HG02943 (cell line): ENCODE results near the gene C3orf38.
"Not testable (repeated sequence)": the region's sequence is repeated elsewhere in the genome, so short reads cannot be mapped to it uniquely, and the experiment has no call there.

Experiments used
- ATAC-seq: cut with Tn5 transposase; IDR thresholded peaks from one replicate; pipeline ENCODE4 v1.9.1; 2021; ENCODE audit warnings: mild to moderate bottlenecking, low read depth, moderate library complexity; ENCODE audit not compliant: unreplicated experiment

The C3orf38 gene

GRCh38 chr3:88149509-88150362 is at the start of gene C3orf38:
Gene C3orf38 (plus strand): TSS chr3:88149959. CDS start chr3:88150053, 94 bp downstream.
- ATAC-seq: peak; percentile 81

DNA sequence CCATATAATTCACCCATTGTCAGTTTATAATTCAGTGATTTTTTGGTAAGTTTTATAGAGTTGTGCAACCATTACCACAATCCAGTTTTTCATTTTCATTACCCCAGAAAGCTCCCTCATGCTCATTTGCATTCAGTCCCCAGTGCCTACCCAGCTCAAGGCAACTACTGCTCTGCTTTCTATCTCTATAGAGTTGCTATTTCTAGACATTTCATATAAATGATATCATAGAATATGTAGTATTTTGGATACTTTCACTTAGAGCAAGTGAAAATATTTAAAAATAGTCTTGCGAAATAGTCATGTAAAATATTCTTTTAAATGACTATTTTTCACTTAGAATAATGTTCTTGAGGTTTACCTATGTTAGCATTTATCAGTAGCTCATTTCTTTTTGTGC is 48.6 kb upstream of the C3orf38 start:
- peak; percentile 79 for ATAC-seq

DNA sequence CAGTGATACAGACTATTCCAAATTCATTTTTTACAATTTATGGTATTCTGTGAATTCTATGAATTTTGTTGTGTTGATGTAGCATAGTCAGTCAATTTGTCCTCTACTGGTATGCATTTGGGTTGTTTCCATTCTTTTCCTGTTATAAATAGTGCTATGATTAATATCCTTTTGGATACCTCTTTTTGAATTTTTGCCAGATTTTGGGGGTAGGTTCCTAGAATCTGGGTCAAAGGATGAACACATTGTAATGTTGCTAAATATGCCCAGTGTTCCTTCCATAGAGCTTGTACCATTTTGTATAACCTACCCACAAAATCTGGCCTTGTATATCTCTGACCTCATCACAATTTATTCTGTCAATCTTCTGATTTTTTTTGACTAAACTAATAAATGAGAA is 44.4 kb upstream of the C3orf38 start:
- ATAC-seq: no peak

GRCh38 chr3:88112289-88112688 is 37.5 kb upstream of the C3orf38 start:
- ATAC-seq: no peak

DNA sequence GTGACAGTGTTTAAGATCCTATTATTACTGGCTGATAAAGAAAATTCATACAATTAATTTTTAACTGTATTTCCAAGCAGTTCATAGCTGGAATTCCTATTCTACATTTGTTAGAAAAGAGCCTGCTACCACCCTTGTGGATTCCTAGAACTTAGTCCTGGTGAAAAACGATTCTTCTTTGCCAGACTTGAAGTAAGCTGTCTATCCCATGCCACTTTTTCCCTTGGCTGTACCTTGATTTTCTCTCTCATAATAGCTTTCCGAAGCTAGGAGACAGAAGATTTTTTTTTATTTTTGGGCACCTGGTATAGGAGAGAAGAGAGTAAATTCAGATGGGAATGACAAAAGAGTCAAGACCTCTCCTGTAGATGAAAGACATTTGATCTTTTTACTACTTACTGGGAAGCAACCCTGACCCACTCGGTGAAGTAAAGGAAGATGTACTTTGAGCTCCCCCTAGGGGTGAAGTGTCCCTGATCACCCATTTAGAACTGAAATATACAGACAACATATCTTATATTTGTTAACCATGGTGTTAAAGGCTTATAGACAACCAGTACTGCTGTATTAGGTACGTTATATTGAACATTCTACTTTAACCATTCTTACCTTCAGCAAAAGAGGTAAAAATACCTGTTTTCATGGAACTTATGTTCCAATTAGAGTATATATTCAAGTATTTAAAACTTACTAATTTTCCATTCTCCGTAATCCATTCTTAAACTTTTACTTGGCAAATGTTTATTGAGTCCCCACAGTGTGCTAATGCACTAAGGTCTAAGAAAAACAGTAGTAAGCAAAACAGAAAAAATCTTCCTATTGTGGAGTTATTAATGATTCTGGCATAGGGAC is 36.2 kb upstream of the C3orf38 start:
- ATAC-seq: peak; percentile 94

GRCh38 chr3:88114878-88115549 is 34.7 kb upstream of the C3orf38 start:
- ATAC-seq: no peak

GRCh38 chr3:88117683-88118082 is 32.1 kb upstream of the C3orf38 start:
- no peak for ATAC-seq

DNA sequence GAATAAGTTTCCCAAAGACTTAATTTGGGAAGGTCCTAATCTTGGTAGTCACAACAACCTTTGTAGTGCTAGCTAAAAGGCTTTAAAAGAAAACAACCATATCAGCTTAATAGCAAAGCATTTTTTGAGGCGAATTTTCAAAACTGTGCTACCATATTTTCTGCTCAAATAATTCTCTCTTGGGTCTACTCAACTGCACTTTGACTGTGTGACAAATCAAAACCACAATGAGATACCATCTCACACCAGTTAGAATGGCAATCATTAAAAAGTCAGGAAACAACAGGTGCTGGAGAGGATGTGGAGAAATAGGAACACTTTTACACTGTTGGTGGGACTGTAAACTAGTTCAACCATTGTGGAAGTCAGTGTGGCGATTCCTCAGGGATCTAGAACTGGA is 31.2 kb upstream of the C3orf38 start:
- not testable (repeated sequence) for ATAC-seq

GRCh38 chr3:88123526-88123925 is 26.2 kb upstream of the C3orf38 start:
- no peak for ATAC-seq

GRCh38 chr3:88131695-88132094 is 18.1 kb upstream of the C3orf38 start:
- no peak for ATAC-seq

DNA sequence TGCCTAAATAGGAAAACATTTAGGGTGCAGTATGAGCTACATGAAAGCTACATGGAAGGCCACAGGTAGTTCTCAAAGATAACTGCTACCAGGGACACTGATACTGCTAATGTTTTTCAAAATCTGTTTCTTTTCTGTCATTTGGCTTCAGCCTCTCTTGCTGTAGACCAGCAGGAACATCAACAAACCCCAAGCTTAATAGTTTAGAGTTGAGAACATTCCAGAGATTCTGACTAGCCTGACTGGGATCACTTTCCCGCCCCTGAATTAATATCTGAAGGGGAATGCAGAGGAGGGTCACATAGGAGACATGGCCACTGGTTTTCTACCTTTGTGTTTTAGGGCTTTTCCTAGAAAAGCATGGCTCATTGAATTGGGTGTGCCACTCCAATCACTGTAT is 16.9 kb upstream of the C3orf38 start:
- ATAC-seq: no peak

DNA sequence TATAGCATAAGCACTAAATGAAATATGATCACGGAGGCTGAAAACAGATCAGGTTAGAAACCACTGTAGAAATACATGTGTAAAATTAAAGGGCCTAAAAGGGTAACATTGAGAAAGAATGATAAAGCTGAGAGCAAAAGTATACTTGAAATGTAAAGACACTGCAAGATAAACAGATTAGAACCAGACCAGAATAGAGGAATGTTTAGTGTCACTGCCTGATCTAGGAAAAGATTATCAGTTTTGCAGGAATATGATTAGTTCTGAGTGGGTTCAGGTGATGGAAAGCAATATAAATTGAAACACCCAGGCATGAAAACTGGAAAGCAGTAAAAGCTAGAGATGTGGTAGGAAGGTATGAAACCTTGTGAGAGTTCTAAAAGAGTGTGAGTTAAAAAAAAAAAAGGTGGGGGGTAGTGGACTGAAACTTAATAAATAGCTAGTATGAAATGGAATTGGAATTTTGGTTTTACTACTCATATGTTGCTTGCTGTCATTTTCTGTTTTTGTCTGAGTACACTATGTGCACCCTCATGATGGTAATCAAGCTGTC is 16.0 kb upstream of the C3orf38 start:
- ATAC-seq: no peak

DNA sequence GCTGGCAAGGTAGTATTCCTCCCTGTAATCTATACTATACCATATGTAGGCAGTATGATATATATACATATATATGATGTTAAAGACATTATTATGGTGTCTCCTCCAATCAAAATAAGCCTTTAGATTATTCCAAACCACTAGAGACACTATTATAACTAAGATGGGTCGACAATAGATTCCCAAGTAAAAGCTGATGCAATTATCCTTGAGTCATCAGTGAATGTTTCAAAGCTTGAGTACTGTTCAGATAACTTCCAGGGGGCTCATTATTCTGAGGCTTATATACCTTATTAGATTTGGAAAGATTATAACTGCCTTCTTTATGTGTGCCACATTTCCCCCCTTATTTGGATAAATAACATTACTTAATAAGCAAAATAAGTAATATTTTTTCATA is 11.9 kb upstream of the C3orf38 start:
- no peak for ATAC-seq

DNA sequence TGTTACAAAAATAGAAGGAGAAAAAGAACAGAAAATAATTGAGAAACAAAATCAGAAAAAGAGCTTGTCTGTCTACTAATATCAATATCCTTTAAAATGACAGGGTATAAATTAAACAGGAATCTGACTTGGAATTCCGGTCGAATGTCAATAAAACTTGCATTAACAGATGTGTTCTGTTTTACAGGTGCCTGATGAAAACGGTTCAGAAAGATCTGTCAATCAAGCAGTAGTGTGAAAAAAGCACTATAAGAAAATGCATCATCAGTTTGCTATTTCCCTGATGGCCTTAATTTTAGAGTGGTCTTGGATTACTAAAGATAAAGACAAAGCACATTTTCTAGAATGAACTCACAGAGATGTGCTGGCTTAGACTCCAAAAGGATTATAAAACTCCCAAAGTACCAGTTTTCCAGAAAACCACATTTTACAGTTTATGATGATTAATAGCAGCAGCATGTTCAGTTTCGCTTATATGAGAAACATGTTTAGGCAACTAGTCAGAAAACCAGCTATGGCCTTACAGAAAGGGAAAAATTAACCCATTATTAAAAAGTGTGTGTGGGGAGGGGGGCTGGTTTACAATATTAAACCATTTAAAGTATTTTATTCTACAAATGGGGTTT is 8.2 kb upstream of the C3orf38 start:
- ATAC-seq: peak; percentile 18

DNA sequence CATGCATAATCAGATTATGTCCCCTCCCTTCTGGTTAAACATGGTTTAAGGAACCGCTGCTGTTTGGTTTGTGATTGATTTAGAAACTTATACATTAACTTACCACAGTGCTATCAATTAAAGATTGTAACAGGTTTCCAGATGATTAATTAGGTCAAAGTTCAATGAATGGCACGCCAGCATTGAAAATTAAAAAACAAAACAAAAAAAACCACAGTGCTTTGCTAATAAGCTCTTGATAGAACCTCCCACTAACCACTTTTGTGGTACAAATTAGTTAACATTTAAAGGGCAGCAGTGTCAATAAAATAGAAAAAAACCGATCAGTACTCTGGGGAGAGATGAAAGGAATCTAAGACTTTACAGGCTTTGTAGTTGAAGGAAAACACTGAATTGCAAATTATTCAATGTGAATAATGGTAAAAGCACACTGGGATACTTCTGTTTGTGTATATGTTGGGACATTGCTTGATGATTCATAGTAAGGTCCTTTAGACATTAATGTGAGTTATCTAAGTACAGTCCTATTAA is 7.6 kb upstream of the C3orf38 start:
- ATAC-seq: peak; percentile 58

DNA sequence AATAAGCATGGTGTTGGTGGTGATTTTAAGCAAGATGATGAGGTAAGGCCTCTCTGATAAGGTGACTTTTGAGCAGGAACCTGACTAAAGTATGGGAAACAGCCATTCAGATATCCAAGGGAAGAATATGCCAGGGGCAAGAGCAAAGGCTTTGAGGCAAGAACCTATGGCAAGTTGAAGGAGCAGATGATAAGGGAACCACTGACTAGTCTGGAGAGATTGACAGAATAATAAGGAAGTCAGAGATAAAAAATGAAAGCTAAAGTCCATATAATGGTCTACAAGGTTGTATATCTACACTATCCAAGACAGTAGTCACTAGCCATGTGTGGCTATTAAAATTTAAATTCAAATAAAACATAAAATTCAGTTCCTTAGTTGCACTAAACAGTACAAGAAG is 2.5 kb upstream of the C3orf38 start:
- no peak for ATAC-seq

GRCh38 chr3:88148651-88149050 is 1.1 kb upstream of the C3orf38 start:
- ATAC-seq: no peak

DNA sequence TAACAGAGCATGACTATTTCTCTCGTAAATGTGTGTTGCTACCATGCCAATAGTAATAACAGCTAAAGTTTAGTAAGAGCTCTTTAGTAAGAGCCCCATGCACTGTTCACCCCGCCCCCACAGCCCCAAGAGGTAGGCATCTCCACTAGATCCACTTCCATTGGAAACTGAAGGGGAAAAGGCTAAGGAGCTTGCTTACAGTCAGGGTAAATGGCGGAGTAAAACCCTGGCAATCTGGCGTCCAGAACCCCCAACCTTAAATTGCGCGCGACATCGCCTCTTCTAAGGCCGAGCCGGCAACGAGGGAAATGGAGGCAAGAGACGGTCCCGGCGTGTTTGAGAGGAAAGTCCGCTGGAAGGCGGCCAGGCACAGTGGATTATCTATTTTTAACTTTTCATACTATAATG is 654 bp upstream of the C3orf38 start:
- ATAC-seq: peak; percentile 11

GRCh38 chr3:88150371-88150770 is 612 bp downstream of the C3orf38 start:
- no peak for ATAC-seq

GRCh38 chr3:88150806-88151205 is 1.0 kb downstream of the C3orf38 start:
- ATAC-seq: no peak
